Caco-2 (cell line): ENCODE measurements around the gene LNX2. TPM values are rescaled to one million over a fixed set of nuclear protein-coding genes. Genes with fewer than 3 reads are reported as not detected.

ENCODE experiments used
- BruUV-seq: library from RNA; stranded (reverse); fragments of 400-500 nt; replicated peaks from 2 replicates; lab custom pipeline; 2021; lab: Mats Ljungman, UMichigan
- CTCF ChIA-PET: fragments of 300-600 bp; sonication (Branson Sonifier 250); formaldehyde crosslinking; loops from one replicate; lab custom pipeline; 2022; ENCODE audit warnings: antibody characterized with exemption; lab: Charles Lee
- POLR2A ChIA-PET: fragments of 300-600 bp; sonication (Branson Sonifier 250); formaldehyde crosslinking; loops from one replicate; lab custom pipeline; 2022; ENCODE audit warnings: antibody characterized with exemption; lab: Charles Lee
- DNase-seq, 2 experiments: peaks; one replicate each; pipeline versions ENCODE4 v3.0.0 to v3.0.0-alpha.2; 2020 to 2022
- H3K27me3 ChIP-seq: replicated peaks from 2 replicates; pipeline ENCODE4 v1.6.0; 2011; ENCODE audit warnings: low read length; ENCODE audit not compliant: control insufficient read depth, insufficient read depth
- H3K36me3 ChIP-seq: 2 replicates; pipeline ENCODE4 v1.5.1; 2011; ENCODE audit warnings: low read length; ENCODE audit not compliant: control insufficient read depth, insufficient read depth
- H3K4me1 ChIP-seq: fragments of 250-450 bp; sonication (Bioruptor Pico); 2 replicates; pipeline ENCODE4 v1.5.1; 2020; ENCODE audit warnings: mild to moderate bottlenecking
- H3K4me3 ChIP-seq: 2 replicates; pipeline ENCODE4 v1.5.1; 2011; ENCODE audit warnings: low read depth, mild to moderate bottlenecking, control low read depth, low read length
- H3K9me3 ChIP-seq: fragments of 250-450 bp; sonication (Bioruptor Pico); 2 replicates; pipeline ENCODE4 v1.5.1; 2020; ENCODE audit warnings: mild to moderate bottlenecking, moderate library complexity
- H3K27ac Mint-ChIP-seq: one replicate; pipeline ENCODE4 v1.8.0; 2022; ENCODE audit warnings: mixed read lengths; ENCODE audit not compliant: unreplicated experiment
- H3K27me3 Mint-ChIP-seq: one replicate; pipeline ENCODE4 v1.8.0; 2022; ENCODE audit warnings: mixed read lengths; ENCODE audit not compliant: insufficient read depth, unreplicated experiment
- H3K36me3 Mint-ChIP-seq: one replicate; pipeline ENCODE4 v1.8.0; 2022; ENCODE audit warnings: mild to moderate bottlenecking, mixed read lengths; ENCODE audit not compliant: insufficient read depth, unreplicated experiment
- H3K4me1 Mint-ChIP-seq: one replicate; pipeline ENCODE4 v1.8.0; 2022; ENCODE audit warnings: low read depth, mixed read lengths; ENCODE audit not compliant: unreplicated experiment
- H3K4me3 Mint-ChIP-seq: one replicate; pipeline ENCODE4 v1.8.0; 2022; ENCODE audit warnings: mild to moderate bottlenecking, moderate library complexity, mixed read lengths; ENCODE audit not compliant: unreplicated experiment
- H3K9me3 Mint-ChIP-seq: one replicate; pipeline ENCODE4 v1.8.0; 2022; ENCODE audit warnings: mixed read lengths; ENCODE audit not compliant: unreplicated experiment
- intact Hi-C: fragments of 100-400 bp; cut with micrococcal nuclease; formaldehyde crosslinking; loops from one replicate; pipeline ENCODE4 v1.10.0; 2022; ENCODE audit not compliant: unreplicated experiment
- total RNA-seq: library from RNA; stranded (reverse); gene quantifications from 2 replicates; pipeline ENCODE4 v1.2.3, GENCODE V29; 2022
- TF ChIP-seq, protein P1 (sequence below), 2 experiments: fragments of 200-600 bp in 1 of 2; IDR thresholded peaks; 1 replicate in 1 of 2; 2 replicates in 1 of 2; pipeline versions ENCODE4 v1.5.1 to v1.8.0; 2011 to 2022; ENCODE audit warnings: antibody characterized with exemption in 1 of 2, control low read depth in 1 of 2, inconsistent platforms in 1 of 2, low read depth in 1 of 2, low read length in 1 of 2, mild to moderate bottlenecking in 1 of 2, moderate library complexity in 1 of 2; ENCODE audit not compliant: insufficient read depth in 1 of 2, severe bottlenecking in 1 of 2, unreplicated experiment in 1 of 2

LNX2 gene
- total RNA-seq, 1 experiment from 2014 or later: 24.4 TPM

DNA sequence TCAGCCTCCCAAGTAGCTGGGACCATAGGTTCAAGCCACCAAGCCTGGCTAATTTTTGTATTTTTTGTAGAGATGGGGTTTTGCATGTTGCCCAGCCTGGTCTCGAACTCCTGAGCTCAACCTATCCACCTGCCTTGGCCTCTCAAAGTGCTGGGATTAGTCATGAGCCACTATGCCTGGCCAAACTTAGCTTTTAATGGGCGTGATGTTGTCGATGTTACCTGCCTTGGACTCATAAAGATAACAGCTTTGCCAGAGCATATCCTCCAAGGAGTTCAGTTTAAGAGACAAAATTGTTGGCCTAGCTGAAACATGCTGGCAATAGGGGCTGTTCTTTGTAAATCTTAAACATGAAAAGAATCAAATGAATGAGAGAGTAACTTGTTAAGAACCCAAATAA is 14.5 kb upstream of the LNX2 start:
- ChIA-PET POLR2A (no interaction called here), CTCF (no interaction called here)
- H3K9me3 Mint-ChIP-seq: no peaks in the 10 kb centered on the region

DNA sequence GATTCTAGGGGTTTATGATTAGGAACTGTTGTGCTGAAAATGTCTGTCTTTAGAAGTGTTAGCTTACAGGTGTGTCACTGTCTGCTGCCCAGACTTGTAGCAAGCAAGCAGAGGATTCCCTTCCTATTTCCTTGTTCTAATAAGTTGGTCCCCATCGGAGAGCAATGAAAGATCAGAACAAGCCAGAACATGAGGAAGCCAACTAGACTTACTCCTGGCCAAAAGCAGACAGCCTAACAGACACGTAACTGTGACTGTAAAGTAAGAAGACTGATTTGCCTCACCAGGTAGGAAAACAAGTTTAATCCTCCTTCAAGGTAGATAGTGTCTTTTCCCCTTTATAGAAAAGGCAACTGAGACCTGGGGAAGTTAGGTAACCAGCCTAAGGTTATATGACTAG is 13.9 kb upstream of the LNX2 start:
- BruUV-seq: no TSS peak
- CTCF ChIA-PET: no interaction called here
- H3K27ac Mint-ChIP-seq: no peak overlapping the region
- DNase-seq: no peak
- no peaks in the 10 kb centered on the region for H3K36me3 Mint-ChIP-seq
- POLR2A ChIA-PET: no interaction called here
- Histone ChIP-seq H3K27me3 (no peaks in the 10 kb centered on the region), H3K36me3 (no peaks in the 10 kb centered on the region), H3K9me3 (no peaks in the 10 kb centered on the region), H3K4me3 (no peak overlapping the region), H3K4me1 (no peaks in the 10 kb centered on the region)
- no peaks in the 10 kb centered on the region for H3K4me1 Mint-ChIP-seq
- intact Hi-C loops: no loop called here
- no peak overlapping the region for H3K4me3 Mint-ChIP-seq
- no peaks in the 10 kb centered on the region for H3K27me3 Mint-ChIP-seq
- no peaks in the 10 kb centered on the region for H3K9me3 Mint-ChIP-seq
- TF ChIP-seq, protein P1, sequence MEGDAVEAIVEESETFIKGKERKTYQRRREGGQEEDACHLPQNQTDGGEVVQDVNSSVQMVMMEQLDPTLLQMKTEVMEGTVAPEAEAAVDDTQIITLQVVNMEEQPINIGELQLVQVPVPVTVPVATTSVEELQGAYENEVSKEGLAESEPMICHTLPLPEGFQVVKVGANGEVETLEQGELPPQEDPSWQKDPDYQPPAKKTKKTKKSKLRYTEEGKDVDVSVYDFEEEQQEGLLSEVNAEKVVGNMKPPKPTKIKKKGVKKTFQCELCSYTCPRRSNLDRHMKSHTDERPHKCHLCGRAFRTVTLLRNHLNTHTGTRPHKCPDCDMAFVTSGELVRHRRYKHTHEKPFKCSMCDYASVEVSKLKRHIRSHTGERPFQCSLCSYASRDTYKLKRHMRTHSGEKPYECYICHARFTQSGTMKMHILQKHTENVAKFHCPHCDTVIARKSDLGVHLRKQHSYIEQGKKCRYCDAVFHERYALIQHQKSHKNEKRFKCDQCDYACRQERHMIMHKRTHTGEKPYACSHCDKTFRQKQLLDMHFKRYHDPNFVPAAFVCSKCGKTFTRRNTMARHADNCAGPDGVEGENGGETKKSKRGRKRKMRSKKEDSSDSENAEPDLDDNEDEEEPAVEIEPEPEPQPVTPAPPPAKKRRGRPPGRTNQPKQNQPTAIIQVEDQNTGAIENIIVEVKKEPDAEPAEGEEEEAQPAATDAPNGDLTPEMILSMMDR (IDR thresholded peaks at IDR 0.05; ENCODE audit: insufficient read depth in 1 of 2, low read depth in 1 of 2, low read length in 1 of 2, severe bottlenecking in 1 of 2, unreplicated experiment in 1 of 2): no peak

More for the DNA sequence above, 14.5 kb upstream of the LNX2 start:
- H3K36me3 ChIP-seq: no peaks in the 10 kb centered on the region
- Mint-ChIP-seq H3K4me3 (no peak overlapping the region), H3K27ac (no peak overlapping the region), H3K4me1 (no peaks in the 10 kb centered on the region), H3K27me3 (no peaks in the 10 kb centered on the region), H3K36me3 (no peaks in the 10 kb centered on the region)
- no TSS peak for BruUV-seq
- no peak overlapping the region for H3K4me3 ChIP-seq
- no peak for DNase-seq
- no peaks in the 10 kb centered on the region for H3K27me3 ChIP-seq
- TF ChIP-seq, protein P1 (IDR thresholded peaks at IDR 0.05; ENCODE audit: insufficient read depth in 1 of 2, low read depth in 1 of 2, low read length in 1 of 2, severe bottlenecking in 1 of 2, unreplicated experiment in 1 of 2): no peak
- no peaks in the 10 kb centered on the region for H3K4me1 ChIP-seq
- intact Hi-C loops: no loop called here
- H3K9me3 ChIP-seq: no peaks in the 10 kb centered on the region

DNA sequence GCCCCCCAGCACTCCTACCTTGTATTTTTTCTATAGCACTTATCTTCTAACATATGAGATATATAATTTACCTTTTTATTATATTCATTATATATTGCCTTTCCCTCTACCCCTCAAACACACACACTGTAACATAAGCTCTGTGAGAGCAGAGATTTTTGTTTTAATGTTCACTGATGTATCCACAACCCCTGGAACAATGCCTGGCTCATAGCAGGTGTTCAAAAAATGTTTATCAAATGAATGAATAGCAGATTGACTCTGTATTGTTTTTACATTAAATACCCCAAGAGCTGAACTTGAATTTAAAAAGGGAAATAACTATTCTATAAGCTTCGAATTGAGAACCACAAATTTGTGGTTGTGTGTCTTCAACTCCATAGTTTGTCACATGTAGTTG is 12.3 kb upstream of the LNX2 start:
- POLR2A ChIA-PET: no interaction called here
- H3K36me3 Mint-ChIP-seq: peaks cover 7% of the 10 kb centered on the region
- no peaks in the 10 kb centered on the region for H3K27me3 Mint-ChIP-seq
- no peak overlapping the region for H3K4me3 ChIP-seq
- DNase-seq: no peak
- H3K4me3 Mint-ChIP-seq: no peak overlapping the region
- no TSS peak for BruUV-seq
- CTCF ChIA-PET: no interaction called here
- intact Hi-C loops: no loop called here
- no peaks in the 10 kb centered on the region for H3K27me3 ChIP-seq
- peaks cover 5% of the 10 kb centered on the region for H3K4me1 Mint-ChIP-seq
- H3K36me3 ChIP-seq: no peaks in the 10 kb centered on the region
- H3K27ac Mint-ChIP-seq: no peak overlapping the region
- H3K9me3 Mint-ChIP-seq: no peaks in the 10 kb centered on the region
- H3K4me1 ChIP-seq: no peaks in the 10 kb centered on the region
- TF ChIP-seq, protein P1 (IDR thresholded peaks at IDR 0.05; ENCODE audit: insufficient read depth in 1 of 2, low read depth in 1 of 2, low read length in 1 of 2, severe bottlenecking in 1 of 2, unreplicated experiment in 1 of 2): no peak
- H3K9me3 ChIP-seq: no peaks in the 10 kb centered on the region
